ENCODE results near the gene LRRK1. TPM values are rescaled to one million over a fixed set of nuclear protein-coding genes. Genes with fewer than 3 reads are reported as not detected.
"Not testable (repeated sequence)": the region's sequence is repeated elsewhere in the genome, so short reads cannot be mapped to it uniquely, and the experiment has no call there.

Gene LRRK1
- total RNA-seq, 1 donor from 2014 or later, result 0.86 TPM

GRCh38 chr15:101093958-101094357 lies 174.8 kb downstream of the LRRK1 start:
- Mint-ChIP-seq H3K27ac (no peak overlapping the region), H3K27me3 (peaks cover 3% of the 10 kb centered on the region), H3K4me3 (ENCODE audit: low read depth) (no peak overlapping the region), H3K4me1 (ENCODE audit: low read depth) (no peaks in the 10 kb centered on the region), H3K9me3 (ENCODE audit: low read depth) (no peaks in the 10 kb centered on the region), H3K36me3 (ENCODE audit: insufficient read depth) (no peaks in the 10 kb centered on the region)
- DNase-seq (ENCODE audit: low spot score, unreplicated experiment), result no peak
- no peak for TF ChIP-seq CTCF (IDR thresholded peaks at IDR 0.05; ENCODE audit: unreplicated experiment)

GRCh38 chr15:101095796-101096406 lies 176.7 kb downstream of the LRRK1 start:
- not testable (repeated sequence) for H3K36me3 Mint-ChIP-seq (ENCODE audit: insufficient read depth); H3K9me3 Mint-ChIP-seq (ENCODE audit: low read depth); H3K27ac Mint-ChIP-seq; H3K27me3 Mint-ChIP-seq; H3K4me3 Mint-ChIP-seq (ENCODE audit: low read depth); DNase-seq (ENCODE audit: low spot score, unreplicated experiment); H3K4me1 Mint-ChIP-seq (ENCODE audit: low read depth)

- Mint-ChIP-seq H3K4me3 (ENCODE audit: low read depth) (no peak overlapping the region), H3K9me3 (ENCODE audit: low read depth) (peaks cover 3% of the 10 kb centered on the region), H3K27ac (no peak overlapping the region), H3K36me3 (ENCODE audit: insufficient read depth) (no peaks in the 10 kb centered on the region), H3K4me1 (ENCODE audit: low read depth) (no peaks in the 10 kb centered on the region), H3K27me3 (no peaks in the 10 kb centered on the region)
- no peak for DNase-seq (ENCODE audit: low spot score, unreplicated experiment)
- TF ChIP-seq CTCF (IDR thresholded peaks at IDR 0.05; ENCODE audit: unreplicated experiment), result no peak
Measured at GRCh38 chr15:101097111-101097510, 178.0 kb downstream of the LRRK1 start.

- Mint-ChIP-seq H3K9me3 (ENCODE audit: low read depth) (peaks cover 3% of the 10 kb centered on the region), H3K27ac (no peak overlapping the region), H3K4me3 (ENCODE audit: low read depth) (no peak overlapping the region), H3K4me1 (ENCODE audit: low read depth) (no peaks in the 10 kb centered on the region), H3K36me3 (ENCODE audit: insufficient read depth) (no peaks in the 10 kb centered on the region), H3K27me3 (no peaks in the 10 kb centered on the region)
- TF ChIP-seq CTCF (IDR thresholded peaks at IDR 0.05; ENCODE audit: unreplicated experiment), result no peak
- no peak for DNase-seq (ENCODE audit: low spot score, unreplicated experiment)
Measured at GRCh38 chr15:101099183-101099582, 180.0 kb downstream of the LRRK1 start.

- Mint-ChIP-seq H3K27me3 (no peaks in the 10 kb centered on the region), H3K4me3 (ENCODE audit: low read depth) (no peak overlapping the region), H3K9me3 (ENCODE audit: low read depth) (peaks cover 3% of the 10 kb centered on the region), H3K4me1 (ENCODE audit: low read depth) (peaks cover under 1% of the 10 kb centered on the region), H3K27ac (no peak overlapping the region), H3K36me3 (ENCODE audit: insufficient read depth) (no peaks in the 10 kb centered on the region)
- TF ChIP-seq CTCF (IDR thresholded peaks at IDR 0.05; ENCODE audit: unreplicated experiment), result no peak
- no peak for DNase-seq (ENCODE audit: low spot score, unreplicated experiment)
Measured at GRCh38 chr15:101100118-101100517, 181.0 kb downstream of the LRRK1 start.

Data from progenitor cell of endocrine pancreas (in vitro differentiated cells).